Astrocyte (in vitro differentiated cells and primary cell): ENCODE measurements around the gene FILIP1L. TPM values are rescaled to one million over a fixed set of nuclear protein-coding genes. Genes with fewer than 3 reads are reported as not detected.

Experiments
- DNase-seq: peaks from one replicate; pipeline ENCODE4 v3.0.0-alpha.2; 2010; ENCODE audit warnings: low read depth
- FAIRE-seq: peaks from 2 replicates; lab custom pipeline; 2011; peaks lifted over from hg19 to GRCh38; lab: Jason Lieb, UNC
- H2AFZ ChIP-seq: 2 replicates; pipeline ENCODE4 v1.6.0; 2012; ENCODE audit warnings: low read depth, low read length, inconsistent platforms
- H3K27ac ChIP-seq: 2 replicates; pipeline ENCODE4 v1.5.1; 2011; ENCODE audit warnings: low read depth, low read length, inconsistent platforms
- H3K27me3 ChIP-seq: 2 replicates; pipeline ENCODE4 v1.6.0; 2011; ENCODE audit warnings: low read length, inconsistent platforms; ENCODE audit not compliant: insufficient read depth
- H3K36me3 ChIP-seq: 2 replicates; pipeline ENCODE4 v1.5.1; 2011; ENCODE audit warnings: low read length, inconsistent platforms; ENCODE audit not compliant: insufficient read depth
- H3K4me1 ChIP-seq: 2 replicates; pipeline ENCODE4 v1.5.1; 2011; ENCODE audit warnings: low read length, inconsistent platforms; ENCODE audit not compliant: insufficient read depth
- H3K4me2 ChIP-seq: 2 replicates; pipeline ENCODE4 v1.6.0; 2012; ENCODE audit warnings: low read length, inconsistent platforms
- H3K4me3 ChIP-seq: 2 replicates; pipeline ENCODE4 v1.5.1; 2011; ENCODE audit warnings: low read depth, mild to moderate bottlenecking, low read length, inconsistent platforms; ENCODE audit not compliant: insufficient read depth
- H3K79me2 ChIP-seq: 2 replicates; pipeline ENCODE4 v1.6.0; 2012; ENCODE audit warnings: mild to moderate bottlenecking, low read length, inconsistent platforms; ENCODE audit not compliant: insufficient read depth
- H3K9ac ChIP-seq: 2 replicates; pipeline ENCODE4 v1.6.0; 2012; ENCODE audit warnings: mild to moderate bottlenecking, low read length, inconsistent platforms
- H3K9me3 ChIP-seq: 2 replicates; pipeline ENCODE4 v1.5.1; 2012; ENCODE audit warnings: low read depth, mild to moderate bottlenecking, low read length, inconsistent platforms; ENCODE audit not compliant: insufficient read depth
- H4K20me1 ChIP-seq: 2 replicates; pipeline ENCODE4 v1.6.0; 2012; ENCODE audit warnings: low read length, inconsistent platforms; ENCODE audit not compliant: insufficient read depth
- H3K27ac Mint-ChIP-seq: one replicate; pipeline ENCODE4 v1.8.0; 2021; ENCODE audit warnings: mild to moderate bottlenecking, mixed read lengths; ENCODE audit not compliant: unreplicated experiment
- H3K27me3 Mint-ChIP-seq: one replicate; pipeline ENCODE4 v1.8.0; 2021; ENCODE audit warnings: low read depth, mixed read lengths; ENCODE audit not compliant: unreplicated experiment
- H3K36me3 Mint-ChIP-seq: one replicate; pipeline ENCODE4 v1.8.0; 2021; ENCODE audit warnings: low read depth, mixed read lengths; ENCODE audit not compliant: unreplicated experiment
- H3K4me1 Mint-ChIP-seq: one replicate; pipeline ENCODE4 v1.8.0; 2021; ENCODE audit warnings: low read depth, mixed read lengths; ENCODE audit not compliant: unreplicated experiment
- H3K4me3 Mint-ChIP-seq: one replicate; pipeline ENCODE4 v1.8.0; 2021; ENCODE audit warnings: mild to moderate bottlenecking, moderate library complexity, mixed read lengths; ENCODE audit not compliant: unreplicated experiment
- H3K9me3 Mint-ChIP-seq: one replicate; pipeline ENCODE4 v1.8.0; 2021; ENCODE audit warnings: mild to moderate bottlenecking, mixed read lengths; ENCODE audit not compliant: unreplicated experiment
- CTCF ChIP-seq: IDR thresholded peaks from 2 replicates; pipeline ENCODE4 v1.5.1; 2011; ENCODE audit warnings: low read depth, mild to moderate bottlenecking, inconsistent platforms, low read length, moderate library complexity; ENCODE audit not compliant: insufficient read depth
- EZH2 ChIP-seq: IDR thresholded peaks from 2 replicates; pipeline ENCODE4 v1.6.1; 2012; ENCODE audit warnings: mild to moderate bottlenecking, low read length, inconsistent platforms; ENCODE audit not compliant: insufficient read depth
- total RNA-seq: library from RNA; stranded (reverse); gene quantifications from 2 replicates; pipeline ENCODE4 v1.2.1, GENCODE V29; 2021

The FILIP1L gene
- total RNA-seq, 1 donor from 2014 or later = 209 TPM

GRCh38 chr3:100125161-100125938 lies 11.0 kb upstream of the FILIP1L start:
- DNase-seq (no peak), FAIRE-seq (no peak)
- Histone ChIP-seq H2AFZ (no peak overlapping the region), H3K4me1 (peaks cover 5% of the 10 kb centered on the region), H3K4me2 (no peak overlapping the region), H4K20me1 (no peaks in the 10 kb centered on the region), H3K27ac (no peak overlapping the region), H3K36me3 (no peaks in the 10 kb centered on the region), H3K4me3 (no peak overlapping the region), H3K79me2 (no peaks in the 10 kb centered on the region), H3K27me3 (no peaks in the 10 kb centered on the region), H3K9me3 (no peaks in the 10 kb centered on the region), H3K9ac (no peak overlapping the region)
- TF ChIP-seq EZH2 (no peak), CTCF (no peak)
- peaks cover 3% of the 10 kb centered on the region for H3K4me1 Mint-ChIP-seq
- H3K36me3 Mint-ChIP-seq = peaks cover 2% of the 10 kb centered on the region
- H3K4me3 Mint-ChIP-seq = no peak overlapping the region
- H3K27ac Mint-ChIP-seq = no peak overlapping the region
- H3K27me3 Mint-ChIP-seq = no peaks in the 10 kb centered on the region
- H3K9me3 Mint-ChIP-seq = peaks cover 1% of the 10 kb centered on the region

GRCh38 chr3:100124201-100124761 lies 10.0 kb upstream of the FILIP1L start:
- Histone ChIP-seq H4K20me1 (no peaks in the 10 kb centered on the region), H3K27ac (no peak overlapping the region), H3K4me1 (peaks cover 5% of the 10 kb centered on the region), H3K36me3 (no peaks in the 10 kb centered on the region), H3K79me2 (no peaks in the 10 kb centered on the region), H3K9me3 (no peaks in the 10 kb centered on the region), H3K9ac (no peak overlapping the region), H3K4me3 (no peak overlapping the region), H3K4me2 (no peak overlapping the region), H3K27me3 (no peaks in the 10 kb centered on the region), H2AFZ (no peak overlapping the region)
- Mint-ChIP-seq H3K36me3 (peaks cover 2% of the 10 kb centered on the region), H3K27ac (no peak overlapping the region), H3K9me3 (peaks cover 1% of the 10 kb centered on the region), H3K4me1 (peaks cover 3% of the 10 kb centered on the region), H3K27me3 (no peaks in the 10 kb centered on the region), H3K4me3 (no peak overlapping the region)
- TF ChIP-seq EZH2 = no peak
- no peak for TF ChIP-seq CTCF
- FAIRE-seq (no peak), DNase-seq (no peak)

- Histone ChIP-seq H3K9ac (no peak overlapping the region), H3K9me3 (no peaks in the 10 kb centered on the region), H3K36me3 (no peaks in the 10 kb centered on the region), H2AFZ (no peak overlapping the region), H3K27ac (no peak overlapping the region), H3K27me3 (no peaks in the 10 kb centered on the region), H3K4me1 (peaks cover 5% of the 10 kb centered on the region), H4K20me1 (no peaks in the 10 kb centered on the region), H3K4me2 (no peak overlapping the region), H3K79me2 (no peaks in the 10 kb centered on the region), H3K4me3 (no peak overlapping the region)
- TF ChIP-seq CTCF (no peak), EZH2 (no peak)
- Mint-ChIP-seq H3K36me3 (peaks cover 2% of the 10 kb centered on the region), H3K27me3 (no peaks in the 10 kb centered on the region), H3K27ac (peak overlapping the region; percentile 5), H3K9me3 (peaks cover 1% of the 10 kb centered on the region), H3K4me1 (peaks cover 3% of the 10 kb centered on the region), H3K4me3 (no peak overlapping the region)
- DNase-seq (no peak), FAIRE-seq (no peak)
These were observed 8.8 kb upstream of the FILIP1L start for GRCh38 chr3:100123112-100123511.
